Esophagus muscularis mucosa (tissue), 4 donors: ENCODE measurements around the gene SLC23A3. TPM values are rescaled to one million over a fixed set of nuclear protein-coding genes. Genes with fewer than 3 reads are reported as not detected.

ENCODE experiments used
- DNase-seq: peaks from one replicate; pipeline ENCODE4 v3.0.0-alpha.2; 2017; ENCODE audit errors: extremely low spot score
- H3K27ac ChIP-seq, 4 donors: fragments of 200-600 bp; sonication (generic); replicated peaks in 1 of 4; 1 replicate in 3 of 4; 2 replicates in 1 of 4; pipeline ENCODE4 v1.5.1; 2016 to 2019; ENCODE audit warnings: mild to moderate bottlenecking in 1 of 4
- H3K27me3 ChIP-seq, 4 donors: fragments of 200-600 bp; sonication (generic); one replicate each; pipeline versions ENCODE4 v1.5.1 to v1.6.0; 2016 to 2019
- H3K36me3 ChIP-seq, 4 donors: fragments of 200-600 bp; sonication (generic); one replicate each; pipeline ENCODE4 v1.5.1; 2016 to 2019
- H3K4me1 ChIP-seq, 4 donors: fragments of 200-600 bp; sonication (generic); one replicate each; pipeline ENCODE4 v1.5.1; 2016 to 2019
- H3K4me3 ChIP-seq, 4 donors: fragments of 200-600 bp; sonication (generic); 1 replicate in 2 of 4; 2 replicates in 2 of 4; pipeline ENCODE4 v1.5.1; 2016 to 2019; ENCODE audit warnings: mild to moderate bottlenecking in 4 of 4, moderate library complexity in 1 of 4
- H3K9me3 ChIP-seq, 4 donors: fragments of 200-600 bp; sonication (generic); 1 replicate in 3 of 4; 2 replicates in 1 of 4; pipeline ENCODE4 v1.5.1; 2016 to 2019
- CTCF ChIP-seq, 3 experiments: fragments of 200-600 bp in 2 of 3; fragments of 450-650 bp in 1 of 3; sonication (generic) in 2 of 3; IDR thresholded peaks; one replicate each; pipeline ENCODE4 v1.5.1; 2017 to 2019; ENCODE audit warnings: antibody characterized with exemption in 3 of 3, mild to moderate bottlenecking in 2 of 3, moderate library complexity in 1 of 3
- EP300 ChIP-seq: sonication (generic); formaldehyde crosslinking; IDR thresholded peaks from one replicate; pipeline ENCODE4 v1.6.1; 2017; ENCODE audit warnings: antibody characterized with exemption
- POLR2A ChIP-seq: fragments of 450-650 bp; IDR thresholded peaks from one replicate; pipeline ENCODE4 v1.6.1; 2017; ENCODE audit warnings: antibody characterized with exemption, moderate library complexity, mild to moderate bottlenecking, low read depth
- POLR2AphosphoS5 ChIP-seq, 2 donors: sonication (generic); formaldehyde crosslinking; IDR thresholded peaks; one replicate each; pipeline ENCODE4 v1.6.1; 2017; ENCODE audit warnings: antibody characterized with exemption in 2 of 2
- WGBS: methylation state at CpG from one replicate; pipeline ENCODE4 v1.1.5; 2018; 5-methylcytosine and 5-hydroxymethylcytosine counted together
- intact Hi-C: fragments of 100-400 bp; cut with DNase I; formaldehyde crosslinking; loops from one replicate; pipeline ENCODE4 v1.15.1; 2023
- total RNA-seq, 4 donors: library from RNA; depleted of rRNA; stranded (reverse); fragments of >200 nt; gene quantifications; one replicate each; pipeline versions ENCODE4 v1.1.0 to v1.2.1, GENCODE V29; 2016

The SLC23A3 gene
- total RNA-seq, 4 donors from 2014 or later: 0.23 to 0.58 (median 0.37) TPM

DNA sequence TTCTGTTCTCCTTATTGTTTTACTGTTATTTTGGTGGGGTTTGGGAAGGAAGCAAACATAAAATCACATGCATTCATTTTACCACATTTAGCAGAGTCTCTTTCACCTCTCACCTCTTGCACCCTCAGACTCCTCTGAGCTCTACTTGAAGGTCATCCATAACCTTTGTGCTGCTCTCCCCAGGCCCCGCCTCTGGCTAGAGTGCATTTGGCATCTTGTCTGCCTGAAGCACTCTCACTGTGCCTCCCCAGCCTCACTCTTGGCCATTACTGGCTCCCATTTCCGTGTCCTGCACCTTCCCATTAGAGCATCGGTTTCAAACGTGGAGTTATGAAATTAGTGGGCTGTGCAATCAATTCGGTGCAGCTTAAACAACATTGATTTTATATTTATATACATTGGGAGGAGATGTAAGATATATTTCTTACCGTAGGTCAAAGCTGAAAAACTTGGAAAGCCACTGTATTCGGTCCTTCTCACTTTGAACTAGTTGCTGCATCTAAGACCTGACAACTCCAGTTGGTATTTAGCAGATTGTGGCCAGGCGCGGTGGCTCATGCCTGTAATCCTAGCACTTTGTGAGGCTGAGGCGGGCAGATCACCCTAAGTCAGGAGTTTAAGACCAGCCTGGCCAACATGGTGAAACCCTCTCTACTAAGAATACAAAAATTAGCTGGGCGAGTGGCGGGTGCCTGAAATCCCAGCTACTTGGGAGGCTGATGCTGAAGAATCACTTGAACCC lies 29.8 kb upstream of the SLC23A3 start:
- 85% methylated on average over 12 of the region's 12 CpGs for WGBS
- intact Hi-C loops: no loop called here
- TF ChIP-seq CTCF (IDR thresholded peaks at IDR 0.05): no peak
- TF ChIP-seq POLR2A: no peak
- TF ChIP-seq EP300: no peak
- TF ChIP-seq POLR2AphosphoS5 (IDR thresholded peaks at IDR 0.05): no peak

GRCh38 chr2:219198974-219199373 lies 29.1 kb upstream of the SLC23A3 start:
- no peak overlapping the region for H3K27ac ChIP-seq
- no peaks in the 10 kb centered on the region for H3K36me3 ChIP-seq
- H3K4me3 ChIP-seq: no peak overlapping the region
- TF ChIP-seq POLR2AphosphoS5 (IDR thresholded peaks at IDR 0.05) (no peak), POLR2A (no peak), CTCF (IDR thresholded peaks at IDR 0.05) (no peak), EP300 (no peak)
- WGBS: 76% methylated on average over 5 of the region's 5 CpGs
- peaks cover 0 to 28% (median 0%) of the 10 kb centered on the region in 4 donors for H3K27me3 ChIP-seq
- DNase-seq: no peak
- intact Hi-C loops: no loop called here
- no peaks in the 10 kb centered on the region for H3K4me1 ChIP-seq
- no peaks in the 10 kb centered on the region for H3K9me3 ChIP-seq

More for the DNA sequence above, 29.8 kb upstream of the SLC23A3 start:
- DNase-seq: peak; percentile 10
- Histone ChIP-seq H3K9me3 (no peaks in the 10 kb centered on the region), H3K4me3 (no peak overlapping the region), H3K36me3 (no peaks in the 10 kb centered on the region), H3K4me1 (no peaks in the 10 kb centered on the region), H3K27me3 (peaks cover 0 to 28% (median 0%) of the 10 kb centered on the region in 4 donors), H3K27ac (no peak overlapping the region)

DNA sequence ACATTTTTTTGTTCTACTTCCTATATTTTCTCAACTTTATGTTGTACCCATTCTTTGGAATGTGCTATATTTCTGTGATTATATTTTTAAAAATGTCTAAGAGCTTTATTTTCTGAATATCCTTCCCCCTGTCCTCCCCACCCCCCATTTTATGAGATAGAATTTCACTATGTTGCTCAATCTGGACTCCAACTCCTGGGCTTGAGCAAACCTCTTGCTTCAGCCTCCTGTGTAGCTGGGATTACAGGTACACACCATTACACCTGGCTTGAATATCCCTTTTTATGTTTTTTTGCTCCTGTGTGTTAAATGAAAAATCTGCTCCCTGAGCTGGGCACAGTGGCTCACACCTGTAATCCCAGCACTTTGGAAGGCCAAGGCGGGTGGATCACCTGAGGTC lies 27.6 kb upstream of the SLC23A3 start:
- no peaks in the 10 kb centered on the region for H3K9me3 ChIP-seq
- no peak for TF ChIP-seq CTCF (IDR thresholded peaks at IDR 0.05)
- TF ChIP-seq EP300: no peak
- TF ChIP-seq POLR2A: no peak
- TF ChIP-seq POLR2AphosphoS5 (IDR thresholded peaks at IDR 0.05): no peak
- 80% methylated on average over 1 of the region's 1 CpG for WGBS
- no peak overlapping the region for H3K27ac ChIP-seq
- DNase-seq: no peak
- H3K4me3 ChIP-seq: no peak overlapping the region
- intact Hi-C loops: no loop called here
- H3K36me3 ChIP-seq: no peaks in the 10 kb centered on the region
- peaks cover 0 to 28% (median 0%) of the 10 kb centered on the region in 4 donors for H3K27me3 ChIP-seq
- H3K4me1 ChIP-seq: no peaks in the 10 kb centered on the region

DNA sequence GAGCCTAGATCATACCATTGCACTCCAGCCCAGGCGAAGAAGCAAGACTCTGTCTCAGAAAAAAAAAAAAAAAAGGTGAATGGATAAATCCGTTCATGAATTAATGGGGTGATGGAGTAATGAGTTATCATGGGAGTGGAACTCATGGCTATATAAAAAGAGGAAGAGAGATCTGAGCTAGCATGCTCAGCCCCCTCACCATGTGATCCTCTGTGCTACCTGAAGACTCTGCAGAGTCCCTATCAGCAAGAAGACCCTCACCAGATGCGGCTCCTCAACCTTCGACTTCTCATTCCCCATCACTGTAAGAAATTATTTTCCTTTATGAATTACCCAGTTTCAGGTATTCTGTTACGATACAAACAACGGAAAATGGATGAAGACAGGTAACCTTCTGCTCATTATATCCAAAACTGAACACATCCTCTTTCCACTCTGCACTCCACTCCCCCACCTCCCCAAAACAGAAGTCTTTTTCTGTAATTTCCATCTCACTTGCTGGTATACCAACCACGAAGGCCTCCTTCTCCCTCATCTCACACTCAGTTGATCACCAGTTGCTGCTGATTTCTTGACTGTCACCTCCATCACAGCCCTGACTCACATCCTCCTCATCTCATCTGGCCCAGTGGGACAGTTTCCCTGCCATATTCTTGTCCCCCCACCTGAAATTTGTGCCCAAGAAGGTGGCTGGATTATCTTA lies 17.1 kb upstream of the SLC23A3 start:
- H3K27me3 ChIP-seq: no peaks in the 10 kb centered on the region
- no peak for TF ChIP-seq CTCF (IDR thresholded peaks at IDR 0.05)
- no peak for TF ChIP-seq POLR2AphosphoS5 (IDR thresholded peaks at IDR 0.05)
- no peak for TF ChIP-seq EP300
- H3K36me3 ChIP-seq: peaks cover 24 to 37% (median 29%) of the 10 kb centered on the region in 4 donors
- no peaks in the 10 kb centered on the region for H3K9me3 ChIP-seq
- H3K4me3 ChIP-seq: no peak overlapping the region
- intact Hi-C loops: no loop called here
- H3K27ac ChIP-seq: no peak overlapping the region
- DNase-seq: no peak
- WGBS: 92% methylated on average over 7 of the region's 7 CpGs
- H3K4me1 ChIP-seq: no peaks in the 10 kb centered on the region
